Skin epidermis (tissue), 12 donors: ENCODE data around the gene NUDT14.

ENCODE experiments used
- H3K27ac ChIP-seq, 21 experiments: fragments of 200-600 bp; sonication (generic) in 11 of 21; one replicate each; pipeline ENCODE4 v1.5.0; 2020; ENCODE audit warnings: mild to moderate bottlenecking in 3 of 21, inconsistent platforms in 2 of 21, moderate library complexity in 2 of 21
- H3K4me3 ChIP-seq, 7 experiments: fragments of 200-600 bp; sonication (generic) in 2 of 7; one replicate each; pipeline ENCODE4 v1.5.0; 2020; ENCODE audit warnings: inconsistent platforms in 2 of 7, mild to moderate bottlenecking in 2 of 7, moderate library complexity in 1 of 7

NUDT14 gene

GRCh38 chr14:105123064-105123665, 57.9 kb downstream of the NUDT14 start:
- Histone ChIP-seq H3K4me3 (no peak overlapping the region), H3K27ac (no peak overlapping the region)
